Esophagus (tissue), 2 donors: Measurements from ENCODE around the gene SPAG5. TPM values are rescaled to one million over a fixed set of nuclear protein-coding genes. Genes with fewer than 3 reads are reported as not detected.

Experiments used
- H3K27ac ChIP-seq, 2 donors: one replicate each; pipeline ENCODE4 v1.5.1; 2013; ENCODE audit warnings: low read depth in 2 of 2, mild to moderate bottlenecking in 2 of 2, inconsistent platforms in 1 of 2, low read length in 1 of 2, moderate library complexity in 1 of 2
- H3K27me3 ChIP-seq, 2 donors: one replicate each; pipeline ENCODE4 v1.6.1; 2013; ENCODE audit warnings: low read length in 2 of 2, control low read depth in 1 of 2, mild to moderate bottlenecking in 1 of 2; ENCODE audit not compliant: insufficient read depth in 2 of 2, control insufficient read depth in 1 of 2
- H3K36me3 ChIP-seq, 2 donors: one replicate each; pipeline ENCODE4 v1.6.1; 2013; ENCODE audit warnings: low read length in 1 of 2; ENCODE audit not compliant: control insufficient read depth in 2 of 2, insufficient read depth in 2 of 2
- H3K4me1 ChIP-seq, 2 donors: one replicate each; pipeline ENCODE4 v1.6.1; 2013; ENCODE audit warnings: low read length in 1 of 2; ENCODE audit not compliant: control insufficient read depth in 2 of 2, insufficient read depth in 2 of 2
- H3K4me3 ChIP-seq, 2 donors: one replicate each; pipeline ENCODE4 v1.5.1; 2013; ENCODE audit warnings: low read length in 2 of 2, mild to moderate bottlenecking in 2 of 2, low read depth in 1 of 2, moderate library complexity in 1 of 2
- H3K9me3 ChIP-seq, 2 donors: one replicate each; pipeline ENCODE4 v1.6.1; 2013; ENCODE audit warnings: mild to moderate bottlenecking in 2 of 2, low read depth in 1 of 2, low read length in 1 of 2, moderate library complexity in 1 of 2; ENCODE audit not compliant: control insufficient read depth in 2 of 2, insufficient read depth in 1 of 2
- WGBS, 2 donors: extraction: QIAGEN DNeasy Blood & Tissue Kit; methylation state at CpG; one replicate each; pipeline ENCODE4 v1.1.7; 2013; 5-methylcytosine and 5-hydroxymethylcytosine counted together
- polyA plus RNA-seq, 2 donors: library from polyadenylated mRNA; stranded (reverse); fragments of 200-250 nt; gene quantifications; one replicate each; pipeline ENCODE4 v1.2.3, GENCODE V29; 2013
- donor health status: healthy with polysubstance abuse.
- donor health status: Bipolar disorder and iron deficiency.

Gene SPAG5
- polyA plus RNA-seq, 2 donors: 11.6 to 19.7 TPM

- H3K36me3 ChIP-seq: peaks cover 2 to 17% of the 10 kb centered on the region in 2 donors
Observed at GRCh38 chr17:28563475-28563874, 35.4 kb downstream of the SPAG5 start.

GRCh38 chr17:28555022-28555421 lies 43.8 kb downstream of the SPAG5 start:
- H3K27me3 ChIP-seq: no peaks in the 10 kb centered on the region
- H3K36me3 ChIP-seq: peaks cover 17 to 34% of the 10 kb centered on the region in 2 donors
- no peaks in the 10 kb centered on the region for H3K9me3 ChIP-seq
- WGBS, 2 donors: 92 to 97% methylated on average over 3 of the region's 3 CpGs
- H3K4me3 ChIP-seq: no peak overlapping the region
- no peak overlapping the region for H3K27ac ChIP-seq
- peaks cover 2 to 4% of the 10 kb centered on the region in 2 donors for H3K4me1 ChIP-seq

More at GRCh38 chr17:28563475-28563874, 35.4 kb downstream of the SPAG5 start:
- no peaks in the 10 kb centered on the region for H3K9me3 ChIP-seq
- H3K4me3 ChIP-seq: no peak overlapping the region
- H3K27me3 ChIP-seq: no peaks in the 10 kb centered on the region
- no peak overlapping the region for H3K27ac ChIP-seq
- 92 to 98% methylated on average over 3 of the region's 3 CpGs for WGBS, 2 donors
- H3K4me1 ChIP-seq: no peaks in the 10 kb centered on the region

GRCh38 chr17:28554565-28554964 lies 44.3 kb downstream of the SPAG5 start:
- Histone ChIP-seq H3K4me1 (peaks cover 2 to 4% of the 10 kb centered on the region in 2 donors), H3K27me3 (no peaks in the 10 kb centered on the region), H3K36me3 (peaks cover 17 to 34% of the 10 kb centered on the region in 2 donors), H3K4me3 (no peak overlapping the region), H3K9me3 (no peaks in the 10 kb centered on the region), H3K27ac (no peak overlapping the region)
- WGBS, 2 donors: 79 to 92% methylated on average over 6 of the region's 6 CpGs

GRCh38 chr17:28553000-28553505 lies 45.8 kb downstream of the SPAG5 start:
- Histone ChIP-seq H3K4me3 (no peak overlapping the region), H3K4me1 (peaks cover 2 to 4% of the 10 kb centered on the region in 2 donors), H3K36me3 (peaks cover 17 to 31% of the 10 kb centered on the region in 2 donors), H3K27ac (no peak overlapping the region), H3K9me3 (no peaks in the 10 kb centered on the region), H3K27me3 (no peaks in the 10 kb centered on the region)
- WGBS, 2 donors: 93 to 95% methylated on average over 5 of the region's 5 CpGs

DNA sequence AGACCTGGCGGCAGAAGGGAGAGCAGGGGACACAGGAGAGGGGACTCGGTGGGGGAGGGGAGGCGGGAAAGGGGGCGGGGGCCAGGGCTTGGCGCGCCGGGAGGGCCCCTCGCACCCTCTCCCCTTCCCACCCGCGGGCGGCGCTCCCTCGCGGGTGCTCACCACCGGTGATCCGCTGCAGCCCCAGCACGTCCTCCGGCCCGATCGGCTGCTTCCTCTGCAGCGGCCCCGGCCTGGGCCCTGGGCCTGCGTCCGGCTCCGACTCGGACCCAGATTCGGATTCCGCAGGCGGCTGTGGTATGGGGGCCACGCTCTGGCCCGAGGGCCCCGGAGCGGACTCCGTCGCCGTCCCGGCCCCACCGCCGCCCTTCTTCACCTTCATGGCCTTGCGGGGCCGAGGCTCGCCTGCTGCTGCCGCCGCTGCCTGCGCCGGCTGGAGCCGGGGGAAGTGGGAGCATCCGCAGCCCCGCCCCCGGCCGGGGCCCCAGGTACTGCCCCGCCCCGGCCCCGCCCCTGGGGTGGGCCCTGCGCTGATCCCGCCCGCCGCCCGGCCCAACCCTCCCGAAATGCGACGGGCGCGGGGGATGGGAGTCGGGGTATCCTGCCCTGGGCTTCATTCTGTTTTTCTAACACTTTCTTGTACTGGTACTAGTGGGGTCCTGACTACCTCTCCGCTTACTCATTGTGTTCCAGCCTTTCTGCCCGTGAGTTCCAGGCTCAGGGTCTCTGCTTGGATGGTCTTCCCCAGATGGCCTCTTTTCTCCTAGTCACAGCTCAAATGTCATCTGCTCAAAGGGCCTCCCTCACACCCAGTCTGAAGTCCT lies 46.4 kb downstream of the SPAG5 start, which contains the start of gene UNC119:
TSS of gene UNC119 (minus strand) at position 449 of the 824 bp plus-strand sequence. CDS start at position 382, 67 bp downstream.
- H3K4me1 ChIP-seq: peaks cover 2 to 4% of the 10 kb centered on the region in 2 donors
- H3K27ac ChIP-seq: peak within 1 kb of the TSS; percentile 28
- H3K27me3 ChIP-seq: no peaks in the 10 kb centered on the region

DNA sequence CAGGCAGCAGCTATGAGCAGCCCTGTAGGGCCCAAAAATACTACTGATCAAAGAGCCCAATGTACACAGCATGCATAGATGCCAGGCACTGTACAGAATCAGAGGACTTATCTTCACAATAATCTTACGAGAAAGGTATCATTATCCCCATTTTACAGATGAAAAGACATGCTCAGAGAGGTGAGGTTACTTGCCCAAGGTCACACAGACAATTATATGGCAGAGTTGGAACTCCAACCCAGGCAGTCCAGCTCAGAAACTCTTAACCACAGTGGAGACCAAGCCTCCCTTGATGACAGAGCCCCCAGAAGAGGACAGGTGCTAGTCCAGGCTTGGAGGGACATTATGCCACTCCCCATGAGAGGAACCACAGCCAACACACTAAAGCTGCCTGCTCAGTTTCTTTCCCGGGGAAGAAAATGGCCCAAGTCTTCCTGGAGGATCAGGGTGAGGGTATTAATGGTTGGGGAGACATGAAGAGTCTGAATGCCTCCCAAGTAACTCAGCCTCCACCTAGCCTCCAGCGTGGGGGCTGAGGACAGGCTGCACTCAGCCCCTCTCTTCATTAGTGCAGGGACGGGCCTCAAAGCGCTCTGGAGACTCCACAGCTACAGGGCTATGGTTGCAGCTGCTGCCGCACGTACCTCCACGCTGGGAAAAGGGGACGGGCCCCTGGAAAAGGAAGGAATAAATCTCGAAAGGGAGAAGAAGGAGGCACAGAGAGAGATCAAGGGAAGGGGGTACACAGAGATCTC lies 47.2 kb downstream of the SPAG5 start:
- WGBS, 2 donors: 14 to 17% methylated on average over 10 of the region's 10 CpGs
- peaks cover 2 to 4% of the 10 kb centered on the region in 2 donors for H3K4me1 ChIP-seq

More for the DNA sequence above, 46.4 kb downstream of the SPAG5 start, which contains the start of gene UNC119:
- H3K9me3 ChIP-seq: no peaks in the 10 kb centered on the region
- H3K36me3 ChIP-seq: peaks cover 17 to 30% of the 10 kb centered on the region in 2 donors
- WGBS, 2 donors: 2 to 4% methylated on average over 41 to 63 of the region's 67 CpGs
- peak within 1 kb of the TSS; percentile 64 to 74 for H3K4me3 ChIP-seq

GRCh38 chr17:28550858-28551257 lies 48.0 kb downstream of the SPAG5 start:
- Histone ChIP-seq H3K9me3 (no peaks in the 10 kb centered on the region), H3K27me3 (no peaks in the 10 kb centered on the region), H3K4me3 (no peak overlapping the region), H3K4me1 (peaks cover 2 to 4% of the 10 kb centered on the region in 2 donors), H3K36me3 (peaks cover 10 to 25% of the 10 kb centered on the region in 2 donors), H3K27ac (no peak overlapping the region)
- 98 to 100% methylated on average over 1 of the region's 1 CpG for WGBS, 2 donors

More for the DNA sequence above, 47.2 kb downstream of the SPAG5 start:
- no peaks in the 10 kb centered on the region for H3K27me3 ChIP-seq
- H3K4me3 ChIP-seq: peak overlapping the region; percentile 64 to 74
- H3K27ac ChIP-seq: no peak overlapping the region
- H3K9me3 ChIP-seq: no peaks in the 10 kb centered on the region
- H3K36me3 ChIP-seq: peaks cover 13 to 31% of the 10 kb centered on the region in 2 donors

- Histone ChIP-seq H3K4me3 (no peak overlapping the region), H3K4me1 (peaks cover 2 to 4% of the 10 kb centered on the region in 2 donors), H3K36me3 (peaks cover 9 to 20% of the 10 kb centered on the region in 2 donors), H3K27ac (no peak overlapping the region), H3K27me3 (no peaks in the 10 kb centered on the region), H3K9me3 (no peaks in the 10 kb centered on the region)
- 77 to 78% methylated on average over 3 of the region's 3 CpGs for WGBS, 2 donors
Observed at GRCh38 chr17:28549236-28550132, 49.3 kb downstream of the SPAG5 start.
